Keratinocyte (primary cell): ENCODE results near the gene C8B. TPM values are rescaled to one million over a fixed set of nuclear protein-coding genes. Genes with fewer than 3 reads are reported as not detected.

Source experiments
- DNase-seq: peaks from one replicate; pipeline ENCODE4 v3.0.0-alpha.2; 2011; ENCODE audit warnings: low read depth, missing footprints, low spot score
- FAIRE-seq: peaks from 2 replicates; lab custom pipeline; 2011; peaks lifted over from hg19 to GRCh38; lab: Jason Lieb, UNC
- H2AFZ ChIP-seq: 2 replicates; pipeline ENCODE4 v1.6.0; 2012; ENCODE audit warnings: low read length, control low read depth, inconsistent platforms; ENCODE audit not compliant: control insufficient read depth
- H3K27ac ChIP-seq: 2 replicates; pipeline ENCODE4 v1.5.1; 2011; ENCODE audit warnings: low read length; ENCODE audit not compliant: control insufficient read depth, insufficient read depth
- H3K27me3 ChIP-seq: 3 replicates; pipeline ENCODE4 v1.6.0; 2011; ENCODE audit warnings: low read length; ENCODE audit not compliant: control insufficient read depth, insufficient read depth; ENCODE audit errors: extremely low read depth
- H3K36me3 ChIP-seq, 2 experiments: 2 replicates in 1 of 2; 3 replicates in 1 of 2; pipeline ENCODE4 v1.5.1; 2011; ENCODE audit warnings: low read length in 2 of 2, mild to moderate bottlenecking in 1 of 2; ENCODE audit not compliant: control insufficient read depth in 2 of 2, insufficient read depth in 2 of 2; ENCODE audit errors: extremely low read depth in 1 of 2
- H3K4me1 ChIP-seq: 3 replicates; pipeline ENCODE4 v1.5.1; 2011; ENCODE audit warnings: low read length; ENCODE audit not compliant: control insufficient read depth, insufficient read depth; ENCODE audit errors: extremely low read depth
- H3K4me2 ChIP-seq: 3 replicates; pipeline ENCODE4 v1.6.0; 2011; ENCODE audit warnings: low read depth, low read length; ENCODE audit not compliant: control insufficient read depth, insufficient read depth; ENCODE audit errors: extremely low read depth
- H3K4me3 ChIP-seq, 3 experiments: fragments of 200-600 bp in 1 of 3; sonication (generic) in 1 of 3; 2 replicates in 2 of 3; 3 replicates in 1 of 3; pipeline ENCODE4 v1.5.1; 2011 to 2016; ENCODE audit warnings: low read length in 3 of 3, mild to moderate bottlenecking in 3 of 3, control low read depth in 2 of 3, inconsistent platforms in 1 of 3, low read depth in 1 of 3, mixed read lengths in 1 of 3, mixed run types in 1 of 3, moderate library complexity in 1 of 3; ENCODE audit not compliant: control insufficient read depth in 2 of 3, insufficient read depth in 2 of 3; ENCODE audit errors: extremely low read depth in 1 of 3
- H3K79me2 ChIP-seq: 2 replicates; pipeline ENCODE4 v1.6.0; 2012; ENCODE audit warnings: low read length; ENCODE audit not compliant: control insufficient read depth, insufficient read depth
- H3K9ac ChIP-seq: 3 replicates; pipeline ENCODE4 v1.6.0; 2011; ENCODE audit warnings: low read length; ENCODE audit not compliant: control insufficient read depth, insufficient read depth; ENCODE audit errors: extremely low read depth
- H3K9me1 ChIP-seq: 3 replicates; pipeline ENCODE4 v1.6.0; 2011; ENCODE audit warnings: low read length; ENCODE audit not compliant: control insufficient read depth, insufficient read depth; ENCODE audit errors: extremely low read depth
- H3K9me3 ChIP-seq: 2 replicates; pipeline ENCODE4 v1.5.1; 2012; ENCODE audit warnings: low read depth, low read length; ENCODE audit not compliant: control insufficient read depth
- H4K20me1 ChIP-seq: 3 replicates; pipeline ENCODE4 v1.6.0; 2011; ENCODE audit warnings: low read length; ENCODE audit not compliant: control insufficient read depth, insufficient read depth; ENCODE audit errors: extremely low read depth
- CTCF ChIP-seq, 3 experiments: IDR thresholded peaks in 1 of 3; conservative IDR thresholded peaks in 1 of 3; optimal IDR thresholded peaks in 1 of 3; 2 replicates in 2 of 3; 3 replicates in 1 of 3; pipeline versions ENCODE3 to v1.5.1; 2011; ENCODE audit warnings: low read length in 3 of 3, mild to moderate bottlenecking in 3 of 3, moderate library complexity in 2 of 3, control low read depth in 1 of 3, inconsistent platforms in 1 of 3; ENCODE audit not compliant: insufficient read depth in 2 of 3; ENCODE audit errors: extremely low read depth in 1 of 3
- EZH2 ChIP-seq: IDR thresholded peaks from one replicate; pipeline ENCODE4 v1.6.1; 2012; ENCODE audit warnings: inconsistent platforms, mild to moderate bottlenecking, low read length, moderate library complexity
- dilution Hi-C: fragments of 300-500 bp; cut with MboI; formaldehyde crosslinking; loops from one replicate; pipeline ENCODE4 v1.7.0; 2020; ENCODE audit warnings: low sequenced_read_pairs; ENCODE audit not compliant: extremely low pct_ligation_motif_present
- polyA plus RNA-seq, 5 experiments: library from polyadenylated mRNA; depleted of rRNA in 3 of 5; stranded (reverse) in 3 of 5; stranded (forward) in 1 of 5; unstranded in 1 of 5; fragments of >200 nt; gene quantifications; 1 replicate in 1 of 5; 2 replicates in 3 of 5; 3 replicates in 1 of 5; pipeline versions ENCODE4 v1.2.1 to v1.2.3, GENCODE V29; 2011 to 2012; ENCODE audit warnings: missing spikeins in 2 of 5, low read depth in 1 of 5, low replicate concordance in 1 of 5

Gene C8B
- polyA plus RNA-seq, 1 donor (not counting 4 experiments of a cell fraction or from before 2014, with no cell fraction given): 0.04 TPM

- DNase-seq: no peak
- no peaks in the 10 kb centered on the region for H3K36me3 ChIP-seq
- dilution Hi-C loops: no loop called here
- H3K9me1 ChIP-seq: no peaks in the 10 kb centered on the region
- H3K27me3 ChIP-seq: no peaks in the 10 kb centered on the region
- no peak overlapping the region for H2AFZ ChIP-seq
- H3K4me2 ChIP-seq: no peak overlapping the region
- TF ChIP-seq CTCF (optimal IDR thresholded peaks at IDR 0.05 in 1 of 3, IDR thresholded peaks at IDR 0.05 in 1 of 3, conservative IDR thresholded peaks at IDR 0.05 in 1 of 3; ENCODE audit: extremely low read depth in 1 of 3, insufficient read depth in 2 of 3, low read length in 3 of 3) (no peak), EZH2 (no peak)
- no peaks in the 10 kb centered on the region for H3K4me1 ChIP-seq
- no peak overlapping the region for H3K4me3 ChIP-seq
- FAIRE-seq: no peak
- H3K9me3 ChIP-seq: no peaks in the 10 kb centered on the region
- no peak overlapping the region for H3K9ac ChIP-seq
- no peaks in the 10 kb centered on the region for H4K20me1 ChIP-seq
- no peak overlapping the region for H3K27ac ChIP-seq
- no peaks in the 10 kb centered on the region for H3K79me2 ChIP-seq
Measured at GRCh38 chr1:56953386-56953785, 12.4 kb downstream of the C8B start.

GRCh38 chr1:56952501-56952900 is 13.3 kb downstream of the C8B start:
- Histone ChIP-seq H3K9me3 (no peaks in the 10 kb centered on the region), H3K36me3 (no peaks in the 10 kb centered on the region), H3K4me1 (no peaks in the 10 kb centered on the region), H2AFZ (no peak overlapping the region), H3K4me2 (no peak overlapping the region), H3K9me1 (no peaks in the 10 kb centered on the region), H3K9ac (no peak overlapping the region), H3K27me3 (no peaks in the 10 kb centered on the region), H3K4me3 (no peak overlapping the region), H3K79me2 (no peaks in the 10 kb centered on the region), H3K27ac (no peak overlapping the region), H4K20me1 (no peaks in the 10 kb centered on the region)
- FAIRE-seq (no peak), DNase-seq (no peak)
- TF ChIP-seq EZH2 (no peak), CTCF (optimal IDR thresholded peaks at IDR 0.05 in 1 of 3, IDR thresholded peaks at IDR 0.05 in 1 of 3, conservative IDR thresholded peaks at IDR 0.05 in 1 of 3; ENCODE audit: extremely low read depth in 1 of 3, insufficient read depth in 2 of 3, low read length in 3 of 3) (no peak)
- dilution Hi-C loops: no loop called here
